HG03066 (cell line): ENCODE measurements around the gene CSTF1.

Experiments used
- ATAC-seq: cut with Tn5 transposase; IDR thresholded peaks from one replicate; pipeline ENCODE4 v1.9.1; 2021; ENCODE audit warnings: low read depth; ENCODE audit not compliant: unreplicated experiment

Gene CSTF1

GRCh38 chr20:56445540-56445939, 53.1 kb downstream of the CSTF1 start:
- ATAC-seq, result no peak

- ATAC-seq, result no peak
Observed at GRCh38 chr20:56447227-56447626, 54.8 kb downstream of the CSTF1 start.

GRCh38 chr20:56449459-56449858, 57.0 kb downstream of the CSTF1 start:
- no peak for ATAC-seq

- no peak for ATAC-seq
Observed at GRCh38 chr20:56451056-56451765, 58.8 kb downstream of the CSTF1 start.

- ATAC-seq, result no peak
Observed at GRCh38 chr20:56453352-56453751, 60.9 kb downstream of the CSTF1 start.

- ATAC-seq, result no peak
Observed at GRCh38 chr20:56454754-56455153, 62.3 kb downstream of the CSTF1 start.
